Peyer's patch (tissue), 4 donors: ENCODE data around the gene ARID1B.

Source experiments
- CTCF ChIP-seq, 6 experiments: fragments of 450-650 bp in 4 of 6; fragments of 200-600 bp in 2 of 6; sonication (generic) in 1 of 6; IDR thresholded peaks; one replicate each; pipeline ENCODE4 v1.5.1; 2017 to 2019; ENCODE audit warnings: antibody characterized with exemption in 6 of 6, mild to moderate bottlenecking in 3 of 6, moderate library complexity in 1 of 6
- POLR2A ChIP-seq, 2 donors: fragments of 450-650 bp; IDR thresholded peaks; one replicate each; pipeline ENCODE4 v1.5.1; 2017; ENCODE audit warnings: antibody characterized with exemption in 2 of 2, mild to moderate bottlenecking in 2 of 2, moderate library complexity in 2 of 2

- no peak for TF ChIP-seq CTCF (IDR thresholded peaks at IDR 0.05)
- no peak for TF ChIP-seq POLR2A (IDR thresholded peaks at IDR 0.05)
Measured at GRCh38 chr6:156982168-156982567, 205.0 kb downstream of the ARID1B start.
